ENCODE measurements around the gene HFE.
"Not testable (repeated sequence)": the region's sequence is repeated elsewhere in the genome, so short reads cannot be mapped to it uniquely, and the experiment has no call there.

HFE gene

DNA sequence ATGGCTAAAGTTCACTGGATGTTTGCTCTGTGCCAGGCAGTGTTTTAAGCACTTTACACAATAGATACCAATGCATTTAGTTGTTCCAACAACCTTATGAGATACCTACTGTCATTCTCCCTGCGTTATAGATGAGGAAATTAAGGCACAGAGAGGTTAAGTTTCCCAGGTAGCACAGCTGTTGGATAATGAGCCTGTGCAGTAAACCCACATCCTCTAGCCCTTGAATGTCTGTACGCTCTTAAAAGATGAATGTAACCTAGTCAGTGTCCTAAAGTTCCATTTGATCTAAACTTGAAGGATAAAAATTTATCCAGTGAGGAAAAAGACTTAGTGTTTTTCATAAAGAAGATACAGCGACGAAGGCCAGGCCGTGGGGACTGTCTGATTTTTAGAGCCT is 28.0 kb downstream of the HFE start:
- DNase-seq: no peak

DNA sequence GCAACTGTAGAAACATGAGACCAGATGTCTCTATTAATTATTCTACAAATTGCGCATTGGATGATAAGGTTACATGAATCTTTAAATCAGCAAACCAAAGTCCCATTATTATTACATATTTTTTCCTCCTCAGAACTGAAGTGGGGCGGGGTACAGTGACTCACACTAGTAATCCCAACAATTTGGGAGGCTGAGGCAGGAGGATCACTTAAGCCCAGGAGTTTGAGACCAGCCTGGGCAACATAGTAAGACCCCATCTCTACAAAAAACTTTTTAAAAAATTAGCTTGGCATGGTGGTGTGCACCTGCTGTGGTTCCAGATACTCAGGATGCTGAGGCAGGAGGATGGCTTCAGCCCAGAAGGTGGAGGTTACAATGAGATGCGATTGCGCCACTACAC is 29.0 kb downstream of the HFE start:
- DNase-seq: no peak

DNA sequence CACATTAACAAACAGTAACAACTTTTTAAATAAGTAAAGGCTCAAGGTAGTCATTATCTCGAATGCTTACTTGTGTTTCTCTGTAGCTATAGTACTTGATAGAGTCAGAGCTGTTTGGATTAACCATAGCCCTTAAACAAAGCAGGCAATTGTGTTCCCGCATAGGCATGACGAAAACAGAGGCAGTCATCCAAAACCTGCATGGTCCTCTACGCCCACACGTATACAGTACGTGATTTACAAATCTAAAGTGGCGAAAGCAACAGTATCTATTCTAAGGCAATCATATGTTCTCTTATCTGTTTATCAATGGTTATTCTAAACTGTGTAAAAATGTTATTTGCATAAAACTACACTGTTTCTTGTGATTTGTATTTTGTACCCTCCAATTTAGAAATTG is 31.8 kb downstream of the HFE start:
- DNase-seq: no peak

DNA sequence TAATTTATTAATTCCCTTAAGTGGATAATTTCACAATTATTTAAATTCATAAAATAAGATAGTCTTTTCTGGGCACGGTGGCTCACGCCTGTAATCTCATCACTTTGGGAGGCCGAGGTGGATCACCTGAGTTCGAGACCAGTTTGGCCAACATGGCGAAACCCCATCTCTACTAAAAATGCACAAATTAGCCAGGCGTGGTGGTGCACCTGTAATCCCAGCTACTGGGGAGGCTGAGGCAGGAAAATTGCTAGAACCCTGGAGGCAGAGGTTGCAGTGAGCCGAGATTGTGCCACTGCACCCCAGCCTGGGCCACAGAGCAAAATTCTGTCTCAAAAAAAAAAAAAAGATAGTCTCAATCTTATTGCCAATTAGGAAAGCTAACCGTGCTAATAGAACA is 32.9 kb downstream of the HFE start:
- DNase-seq: not testable (repeated sequence)

DNA sequence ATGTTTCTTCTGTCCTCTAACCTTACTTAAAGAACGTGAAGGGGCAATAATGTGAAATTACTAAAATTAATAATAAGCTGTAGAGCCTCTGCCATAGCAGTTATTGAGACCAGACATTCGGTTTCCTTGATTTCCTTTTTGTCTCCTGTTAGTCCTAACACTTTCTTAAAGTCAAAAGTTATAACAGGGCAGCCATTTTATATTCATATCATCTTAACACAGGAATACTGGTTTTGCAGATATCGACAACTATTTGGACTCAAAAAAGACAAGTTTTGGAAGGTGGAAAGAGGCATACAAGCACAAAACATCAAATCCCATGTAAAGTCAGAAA is 33.5 kb downstream of the HFE start:
- DNase-seq: no peak

DNA sequence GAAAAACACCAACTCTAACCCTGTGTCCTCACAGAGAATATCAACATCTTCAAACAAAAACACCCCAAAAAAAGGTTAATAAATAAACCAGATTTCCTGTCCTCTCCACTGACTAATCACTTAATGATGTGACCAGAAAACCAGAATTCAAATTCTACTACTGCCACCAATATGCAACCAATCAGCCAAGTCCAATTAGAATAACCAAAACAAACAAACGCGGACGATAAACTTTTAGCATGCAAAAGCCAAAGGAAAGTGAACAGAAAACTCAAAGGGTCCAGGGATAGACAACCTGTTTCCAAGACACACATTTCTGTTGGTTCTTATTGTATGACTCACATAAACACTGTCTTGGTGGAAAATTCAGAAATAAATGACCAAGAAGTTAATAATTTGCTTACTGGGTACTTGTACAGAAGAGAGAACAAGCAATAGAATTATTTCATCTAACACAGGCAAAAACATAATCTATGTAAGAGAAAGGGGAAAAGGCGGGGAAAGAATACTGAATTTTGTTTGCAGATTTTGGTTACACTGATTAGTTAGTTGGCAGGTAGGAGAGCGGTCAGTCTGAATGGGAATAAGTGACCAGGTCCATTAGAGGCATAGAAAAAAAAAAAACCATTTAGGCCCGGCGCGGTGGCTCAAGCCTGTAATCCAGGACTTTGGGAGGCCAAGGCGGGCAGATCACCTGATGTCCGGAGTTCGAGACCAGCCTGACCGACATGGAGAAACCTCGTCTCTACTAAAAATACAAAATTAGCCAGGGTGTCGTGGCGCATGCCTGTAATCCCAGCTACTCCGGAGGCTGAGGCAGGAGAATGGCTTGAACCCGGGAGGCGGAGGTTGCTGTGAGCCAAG is 34.1 kb downstream of the HFE start:
- no peak for DNase-seq

DNA sequence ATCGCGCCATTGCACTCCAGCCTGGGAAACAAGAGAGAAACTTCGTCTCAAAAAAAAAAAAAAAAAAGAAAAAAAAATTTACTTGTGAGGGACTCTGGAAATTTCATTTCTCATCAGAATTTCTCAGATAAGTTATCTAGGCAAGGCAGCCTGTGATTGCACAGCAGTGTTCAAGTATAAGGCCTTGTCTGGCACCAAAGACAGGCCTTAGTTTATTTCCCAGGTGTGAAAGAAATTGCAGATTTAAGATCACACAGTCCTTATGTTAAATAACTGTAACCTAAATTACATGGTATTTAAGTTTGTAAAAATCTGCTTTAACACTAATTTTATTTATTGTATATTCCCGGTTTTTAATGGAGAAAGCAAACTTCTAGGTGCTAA is 34.8 kb downstream of the HFE start:
- no peak for DNase-seq

DNA sequence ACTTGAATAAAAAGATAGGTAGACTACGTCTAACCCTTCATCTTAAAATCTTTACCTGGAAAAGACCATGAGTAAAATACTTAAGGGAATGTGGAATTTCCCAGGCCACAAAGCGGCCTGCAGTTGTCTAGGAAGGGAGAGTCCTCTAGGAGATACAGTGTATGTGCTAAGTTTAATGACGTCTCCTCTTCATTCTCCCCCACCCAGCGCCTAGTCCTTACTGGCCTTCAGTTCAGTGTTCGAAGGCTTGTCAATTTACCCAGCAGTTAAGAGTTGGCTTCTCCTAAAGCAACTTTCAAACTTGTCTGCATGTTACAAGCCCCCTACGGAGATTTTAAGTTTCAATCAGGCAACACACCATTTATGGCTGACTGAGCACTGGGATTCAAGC is 35.2 kb downstream of the HFE start:
- DNase-seq: peak; percentile 9

DNA sequence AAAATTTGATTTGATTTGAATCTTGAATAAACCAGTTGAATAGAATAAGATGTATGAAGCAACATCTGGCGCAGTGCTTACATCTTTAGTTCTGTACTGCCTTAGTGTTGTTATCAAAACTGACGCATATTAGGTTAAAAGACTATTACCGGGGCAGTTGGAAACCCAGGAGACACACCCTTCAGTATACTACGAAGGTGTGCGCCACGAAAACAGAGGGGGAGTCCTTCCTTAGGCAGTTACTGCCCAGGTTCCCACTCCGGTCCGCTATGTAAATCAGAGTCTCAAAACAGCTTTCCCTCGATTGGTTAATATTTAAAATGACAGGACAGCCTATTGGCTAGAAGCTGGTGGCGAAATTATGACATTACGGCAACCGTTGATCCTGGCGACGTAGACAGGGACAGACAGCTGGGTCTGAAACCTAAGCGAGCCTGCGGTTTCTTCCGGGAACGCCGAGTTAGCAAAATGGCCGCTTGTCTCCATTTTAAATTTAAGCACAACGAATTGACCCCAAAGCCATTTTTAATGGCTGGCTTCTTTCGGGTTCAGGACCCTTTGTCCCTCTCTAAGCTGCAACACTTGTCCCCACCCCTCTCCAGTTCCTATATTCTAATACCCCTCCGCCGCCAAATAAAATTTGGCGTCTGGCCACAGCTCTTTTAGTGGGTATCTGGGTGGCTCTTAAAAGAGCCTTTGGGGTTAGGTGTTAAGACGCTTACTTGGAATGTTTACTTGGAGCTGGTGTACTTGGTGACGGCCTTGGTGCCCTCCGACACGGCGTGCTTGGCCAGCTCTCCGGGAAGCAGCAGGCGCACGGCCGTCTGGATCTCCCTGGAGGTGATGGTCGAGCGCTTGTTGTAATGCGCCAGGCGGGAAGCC is 35.8 kb downstream of the HFE start:
- DNase-seq: peak; percentile 97

DNA sequence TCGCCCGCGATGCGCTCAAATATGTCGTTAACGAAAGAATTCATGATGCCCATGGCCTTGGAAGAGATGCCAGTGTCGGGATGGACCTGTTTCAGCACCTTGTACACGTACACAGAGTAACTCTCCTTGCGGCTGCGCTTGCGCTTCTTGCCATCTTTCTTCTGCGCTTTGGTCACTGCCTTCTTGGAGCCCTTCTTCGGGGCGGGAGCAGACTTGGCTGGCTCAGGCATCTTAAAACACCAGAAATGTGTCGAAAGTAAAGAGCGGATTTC is 36.4 kb downstream of the HFE start:
- DNase-seq: no peak

DNA sequence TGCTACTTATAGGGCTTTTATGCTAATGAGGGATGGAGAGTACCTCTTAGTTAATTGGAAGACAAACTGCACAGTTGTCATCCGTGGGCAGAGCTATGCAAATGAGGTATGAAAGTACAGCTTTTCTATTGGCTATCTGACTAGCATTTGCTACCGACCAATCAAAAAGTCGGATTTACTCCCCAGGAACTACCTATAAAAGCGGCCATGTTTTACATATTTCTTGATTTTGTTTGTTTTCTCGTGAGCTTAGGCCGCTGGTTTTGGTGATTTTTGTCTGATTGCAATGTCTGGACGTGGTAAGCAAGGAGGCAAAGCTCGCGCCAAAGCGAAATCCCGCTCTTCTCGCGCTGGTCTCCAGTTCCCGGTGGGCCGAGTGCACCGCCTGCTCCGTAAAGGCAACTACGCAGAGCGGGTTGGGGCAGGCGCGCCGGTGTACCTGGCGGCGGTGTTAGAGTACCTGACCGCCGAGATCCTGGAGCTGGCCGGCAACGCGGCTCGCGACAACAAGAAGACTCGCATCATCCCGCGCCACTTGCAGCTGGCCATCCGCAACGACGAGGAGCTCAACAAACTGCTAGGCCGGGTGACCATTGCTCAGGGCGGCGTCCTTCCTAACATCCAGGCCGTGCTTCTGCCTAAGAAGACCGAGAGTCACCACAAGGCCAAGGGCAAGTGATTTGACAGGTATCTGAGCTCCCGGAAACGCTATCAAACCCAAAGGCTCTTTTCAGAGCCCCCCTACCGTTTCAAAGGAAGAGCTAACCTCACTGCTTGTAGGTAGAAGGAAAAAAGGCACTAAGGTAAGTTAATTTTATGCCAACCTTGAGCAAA is 36.9 kb downstream of the HFE start:
- DNase-seq: peak; percentile 97

DNA sequence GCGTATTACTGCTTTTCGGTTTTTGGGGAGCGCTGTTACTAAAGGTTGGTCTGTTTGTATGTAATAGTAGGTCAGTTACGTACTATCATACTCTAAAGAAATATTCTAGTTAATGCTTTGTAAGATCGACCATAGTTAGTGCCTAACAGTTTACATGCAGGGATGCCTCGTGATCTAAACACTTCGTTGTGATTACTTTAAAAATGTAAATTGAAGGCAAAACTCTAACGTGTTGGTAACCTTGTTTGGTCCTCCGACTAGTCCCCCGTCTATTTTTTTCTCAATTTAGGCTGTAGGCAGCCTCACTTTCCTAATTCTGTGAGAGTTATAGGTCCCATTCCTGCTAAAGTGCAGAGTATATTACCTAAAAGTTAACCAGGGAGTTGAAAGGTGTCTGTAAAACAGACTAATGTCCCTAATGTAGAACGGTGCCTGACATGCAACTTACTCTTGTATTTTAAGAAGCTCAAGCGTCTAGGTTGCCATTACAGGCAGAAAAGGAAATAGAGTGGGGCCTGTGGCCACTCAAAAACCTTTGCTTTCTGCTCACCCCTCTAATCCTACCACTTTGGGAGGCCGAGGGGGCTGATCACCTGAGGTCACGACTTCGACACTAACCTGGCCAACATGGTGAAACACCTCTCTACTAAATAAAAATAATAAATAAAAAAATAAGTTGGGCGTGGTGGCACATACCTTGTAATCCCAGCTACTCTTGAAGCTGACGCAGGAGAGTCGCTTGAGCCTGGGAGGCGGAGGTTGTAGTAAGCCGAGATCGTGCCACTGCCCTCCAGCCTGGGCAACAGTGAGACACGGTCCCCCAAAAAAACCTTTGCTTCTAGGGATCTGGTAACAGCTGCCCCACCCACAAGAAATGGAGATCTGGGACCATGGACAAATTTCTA is 37.8 kb downstream of the HFE start:
- peak; percentile 2 for DNase-seq

DNA sequence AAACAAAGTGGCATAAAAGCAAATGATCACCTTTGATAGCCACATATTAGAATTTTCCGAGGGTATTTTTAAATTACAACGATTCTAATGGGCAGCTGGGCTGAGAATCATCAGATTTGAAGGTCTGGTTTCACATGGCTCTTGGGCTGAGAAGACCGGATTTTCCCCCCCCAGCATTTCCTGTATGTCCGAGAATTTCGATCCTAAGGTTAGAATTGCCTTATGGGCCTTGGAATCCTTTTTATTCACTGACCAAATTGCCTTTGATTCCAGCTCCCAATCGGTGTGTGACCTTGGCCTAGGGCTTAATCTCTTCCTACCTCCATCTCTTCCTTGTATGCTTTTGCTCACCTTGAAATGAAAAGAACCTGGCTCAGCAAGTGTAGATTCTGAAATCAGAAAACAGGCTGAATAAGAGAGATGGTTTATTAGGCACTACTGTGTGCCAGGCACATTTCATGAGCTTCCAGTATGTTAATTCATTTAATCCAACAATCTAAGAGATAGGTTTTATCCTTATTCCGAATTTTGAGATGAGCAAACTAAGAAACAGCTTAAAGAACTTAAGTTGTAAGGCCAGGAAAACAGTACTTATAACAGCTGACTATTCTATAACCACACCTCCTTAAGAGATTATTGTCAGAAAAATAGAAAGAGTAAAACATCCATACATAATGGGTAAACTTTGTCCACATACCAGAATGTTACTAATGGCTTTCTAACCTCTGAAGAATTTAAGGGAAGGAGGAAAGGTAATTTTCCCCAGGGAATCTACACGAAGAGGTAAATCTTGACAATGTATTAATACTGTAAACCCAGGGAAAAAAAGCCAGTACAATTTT is 39.4 kb downstream of the HFE start:
- no peak for DNase-seq

DNA sequence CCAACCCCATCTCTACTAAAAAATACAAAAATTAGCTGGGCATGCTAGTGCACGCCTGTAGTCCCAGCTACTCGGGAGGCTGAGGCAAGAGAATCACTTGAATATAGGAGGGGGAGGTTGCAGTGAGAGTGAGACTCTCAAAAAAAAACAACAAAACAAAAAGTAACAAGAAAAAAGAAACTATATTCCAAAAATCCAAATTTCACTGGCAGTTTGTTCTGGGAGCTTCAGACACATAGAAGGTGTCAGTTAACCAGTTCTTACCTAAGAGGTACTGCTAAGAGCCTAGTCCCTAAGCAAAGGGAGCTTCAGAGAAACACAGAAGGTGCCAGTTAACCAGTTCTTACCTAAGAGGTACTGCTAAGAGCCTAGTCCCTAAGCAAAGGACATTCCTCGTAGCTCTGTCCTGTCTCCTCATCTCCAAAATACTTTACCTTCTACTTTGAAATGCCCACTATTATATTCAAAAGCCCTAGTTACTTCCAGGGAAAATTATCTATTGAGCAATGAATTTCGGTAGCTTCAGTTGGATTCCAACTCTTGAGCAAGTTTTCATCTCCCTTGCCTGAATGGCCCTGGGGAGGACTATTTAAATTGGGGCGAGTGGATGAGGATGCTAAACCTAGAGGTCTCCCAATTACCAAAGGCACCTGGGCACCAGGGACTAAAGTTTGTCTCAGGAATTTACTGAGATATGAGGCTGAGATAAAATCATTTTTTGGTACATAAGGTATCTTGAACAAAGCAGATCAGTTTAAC is 41.0 kb downstream of the HFE start:
- no peak for DNase-seq

DNA sequence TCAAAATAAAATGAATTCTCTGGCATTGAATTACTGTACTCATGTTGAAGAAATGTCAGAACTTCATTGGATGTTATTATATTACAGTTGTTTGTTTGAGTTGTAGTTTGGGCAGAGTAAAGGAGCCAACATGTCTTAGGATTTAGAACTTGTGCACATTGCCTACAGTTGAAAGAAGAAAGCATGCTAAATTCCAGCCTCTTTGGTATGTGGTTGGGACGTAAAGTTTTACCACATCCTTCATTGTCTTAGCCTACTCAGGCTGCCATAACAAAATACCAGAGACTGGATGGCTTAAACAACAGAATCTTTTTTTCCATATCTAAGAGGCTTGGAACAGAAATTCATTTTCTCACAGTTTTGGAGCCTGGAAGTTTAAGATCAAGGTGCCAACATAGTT is 42.4 kb downstream of the HFE start:
- DNase-seq: no peak

DNA sequence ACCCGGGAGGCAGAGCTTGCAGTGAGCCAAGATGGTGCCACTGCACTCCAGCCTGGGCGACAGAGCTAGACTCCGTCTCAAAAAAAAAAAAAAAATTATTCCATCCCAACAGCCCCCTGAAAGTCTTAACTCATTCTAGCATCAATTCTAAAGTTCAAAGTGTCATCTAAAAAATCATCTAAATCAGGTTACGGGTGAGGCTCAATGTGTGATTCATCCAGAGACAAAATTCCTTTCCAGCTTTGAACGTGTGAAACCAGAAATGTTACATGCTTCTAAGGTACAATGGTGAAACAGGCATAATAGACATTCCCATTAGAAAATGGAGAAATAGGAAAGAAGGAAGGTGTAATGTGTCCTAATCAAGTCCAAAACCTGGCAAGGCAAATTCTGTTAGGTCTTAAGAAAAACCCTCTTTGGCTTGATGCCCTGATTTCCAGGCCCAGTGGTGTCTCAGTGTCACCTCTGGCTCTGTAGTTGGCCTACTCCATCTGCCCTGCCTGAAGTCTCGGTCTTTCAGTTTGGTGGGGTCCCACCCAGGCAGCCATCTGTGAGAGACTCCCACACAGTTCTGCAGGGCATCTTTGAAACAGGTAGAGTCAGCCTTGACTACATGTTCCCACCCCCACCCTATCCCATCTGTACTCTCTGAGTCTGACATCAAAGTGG is 43.5 kb downstream of the HFE start:
- no peak for DNase-seq

DNA sequence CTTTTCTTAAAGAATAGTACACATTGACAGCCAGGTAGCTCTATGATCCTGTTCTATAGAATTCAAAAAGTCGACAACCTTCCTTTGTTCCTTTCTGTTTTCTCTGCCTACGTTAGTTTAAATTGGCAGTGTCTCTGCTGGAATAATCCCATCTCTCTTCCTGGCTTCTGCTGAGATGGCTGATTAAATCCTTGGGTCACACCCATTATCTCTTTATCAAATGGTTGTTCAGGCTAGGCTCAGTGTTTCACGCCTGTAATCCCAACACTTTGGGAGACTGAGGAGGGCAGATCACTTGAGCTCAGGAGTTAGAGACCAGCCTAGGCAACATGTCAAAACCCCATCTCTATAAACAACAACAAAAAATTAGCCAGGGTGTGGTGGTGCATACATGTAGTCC is 44.4 kb downstream of the HFE start:
- no peak for DNase-seq

DNA sequence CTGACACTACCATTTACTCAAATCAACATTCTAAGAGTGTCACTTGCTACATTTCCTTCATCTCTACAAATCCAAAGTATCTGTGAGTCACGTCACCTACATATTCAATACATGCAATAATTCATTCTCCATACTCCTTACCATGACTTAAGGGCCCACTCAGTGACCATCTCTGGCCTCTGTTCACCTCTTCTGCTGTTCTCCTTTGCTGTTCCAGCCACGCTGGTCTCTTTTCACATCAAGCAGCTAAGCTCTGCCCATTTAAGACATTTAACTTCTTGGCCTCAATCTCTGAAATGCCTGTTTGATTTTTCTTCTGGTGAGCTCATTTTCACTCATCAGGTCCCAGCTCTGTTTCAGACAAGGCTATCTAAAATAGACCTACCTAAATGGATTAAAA is 46.5 kb downstream of the HFE start:
- DNase-seq: no peak

DNA sequence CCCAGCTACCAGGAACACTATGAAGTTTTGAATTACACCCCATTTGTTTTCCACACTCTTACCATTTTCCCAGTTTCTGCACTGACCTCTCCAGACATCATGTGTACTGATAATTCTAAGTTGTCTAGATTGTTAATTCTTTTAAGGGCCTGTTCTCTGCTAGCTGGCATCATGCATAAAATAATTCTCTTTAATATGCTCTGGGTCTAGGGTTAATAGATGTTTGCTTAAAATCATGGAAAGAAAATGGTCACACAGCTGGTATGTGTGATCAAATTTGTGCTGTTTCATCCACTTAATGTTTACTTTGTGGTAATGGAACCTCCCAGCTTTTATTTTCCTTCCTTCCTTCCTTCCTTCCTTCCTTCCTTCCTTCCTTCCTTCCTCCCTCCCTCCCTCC is 49.1 kb downstream of the HFE start:
- no peak for DNase-seq

DNA sequence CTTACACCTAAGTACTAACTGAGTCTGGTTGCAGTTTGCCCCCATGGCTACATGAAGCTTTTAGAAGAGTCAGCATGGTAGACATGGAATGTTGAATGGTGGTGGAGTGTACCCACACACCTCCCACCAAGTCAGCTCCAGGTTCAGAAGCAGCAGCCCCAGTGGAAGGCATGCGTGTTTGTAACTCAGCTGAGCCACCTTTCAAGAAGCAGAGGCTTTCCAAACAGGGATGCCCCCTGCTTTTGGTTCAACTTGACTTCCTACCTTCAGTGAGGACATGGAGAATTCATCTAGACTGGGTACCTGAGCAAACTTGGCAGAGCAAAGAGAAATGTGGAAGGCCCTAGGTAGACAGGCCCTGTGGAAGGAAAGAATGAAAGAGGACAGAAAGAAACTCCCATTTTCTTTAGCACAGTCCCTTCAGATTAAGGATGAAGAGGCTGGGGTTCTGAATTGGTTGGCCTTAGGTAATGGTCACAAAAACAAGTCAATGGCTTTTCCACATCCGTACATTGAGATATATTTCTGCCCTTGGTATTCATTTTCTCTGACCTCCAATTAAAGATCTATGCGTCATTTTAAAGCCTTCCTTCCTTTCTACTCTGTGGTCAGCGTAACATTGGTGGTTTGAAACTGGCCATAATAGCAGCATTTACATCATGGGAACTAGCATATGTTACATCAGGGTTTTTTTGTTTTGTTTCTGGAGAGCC is 53.2 kb downstream of the HFE start:
- no peak for DNase-seq
